Mesendoderm (in vitro differentiated cells): ENCODE data around the gene WASL.

ENCODE experiments used
- DNase-seq: peaks from one replicate; pipeline ENCODE4 v3.0.0; 2013
- H2AK5ac ChIP-seq: 2 replicates; pipeline ENCODE4 v1.6.1; 2013; ENCODE audit warnings: low read length, inconsistent platforms
- H2BK120ac ChIP-seq: 2 replicates; pipeline ENCODE4 v1.6.1; 2013; ENCODE audit warnings: low read depth, mild to moderate bottlenecking, low read length, moderate library complexity, mixed read lengths
- H2BK15ac ChIP-seq: replicated peaks from 2 replicates; pipeline ENCODE4 v1.6.1; 2013; ENCODE audit warnings: low read depth, mild to moderate bottlenecking, moderate library complexity
- H2BK5ac ChIP-seq: 2 replicates; pipeline ENCODE4 v1.6.1; 2013; ENCODE audit warnings: low read length, inconsistent platforms
- H3K18ac ChIP-seq: 2 replicates; pipeline ENCODE4 v1.6.1; 2013; ENCODE audit warnings: mild to moderate bottlenecking, low read length, mixed read lengths
- H3K23ac ChIP-seq: one replicate; pipeline ENCODE4 v1.6.1; 2013; ENCODE audit warnings: low read length
- H3K27ac ChIP-seq: 2 replicates; pipeline ENCODE4 v1.5.1; 2013; ENCODE audit warnings: low read depth, mild to moderate bottlenecking, inconsistent platforms, low read length, moderate library complexity
- H3K27me3 ChIP-seq: 2 replicates; pipeline ENCODE4 v1.6.1; 2013; ENCODE audit warnings: low read length, control low read depth, mild to moderate bottlenecking, inconsistent platforms; ENCODE audit not compliant: insufficient read depth, poor library complexity
- H3K36me3 ChIP-seq: 2 replicates; pipeline ENCODE4 v1.6.1; 2013; ENCODE audit warnings: low read length, inconsistent platforms; ENCODE audit not compliant: control insufficient read depth, insufficient read depth
- H3K4ac ChIP-seq: one replicate; pipeline ENCODE4 v1.6.1; 2013; ENCODE audit warnings: low read depth, mild to moderate bottlenecking, low read length, moderate library complexity
- H3K4me1 ChIP-seq: 2 replicates; pipeline ENCODE4 v1.6.1; 2013; ENCODE audit warnings: low read depth, low read length, inconsistent platforms; ENCODE audit not compliant: control insufficient read depth
- H3K4me2 ChIP-seq: 2 replicates; pipeline ENCODE4 v1.6.1; 2013; ENCODE audit warnings: low read length
- H3K4me3 ChIP-seq: 2 replicates; pipeline ENCODE4 v1.5.1; 2013; ENCODE audit warnings: mild to moderate bottlenecking, low read length
- H3K56ac ChIP-seq: one replicate; pipeline ENCODE4 v1.6.1; 2013; ENCODE audit warnings: low read length
- H3K79me1 ChIP-seq: 2 replicates; pipeline ENCODE4 v1.6.1; 2013; ENCODE audit warnings: low read length, inconsistent platforms
- H3K79me2 ChIP-seq: 2 replicates; pipeline ENCODE4 v1.6.1; 2013; ENCODE audit warnings: mild to moderate bottlenecking, low read length; ENCODE audit not compliant: control insufficient read depth, insufficient read depth
- H3K9ac ChIP-seq: 2 replicates; pipeline ENCODE4 v1.6.1; 2013; ENCODE audit warnings: low read length, inconsistent platforms
- H4K5ac ChIP-seq: one replicate; pipeline ENCODE4 v1.6.1; 2013; ENCODE audit warnings: low read length
- H4K8ac ChIP-seq: one replicate; pipeline ENCODE4 v1.6.1; 2013; ENCODE audit warnings: low read depth, mild to moderate bottlenecking, control low read depth, low read length, moderate library complexity
- WGBS: extraction: QIAGEN DNeasy Blood & Tissue Kit; methylation state at CpG from one replicate; pipeline ENCODE4 v1.1.7; 2013; ENCODE audit warnings: low lambda C conversion rate, missing lambda C conversion rate; ENCODE audit not compliant: insufficient coverage; ENCODE audit errors: extremely low coverage; 5-methylcytosine and 5-hydroxymethylcytosine counted together

WASL gene

GRCh38 chr7:123680580-123680979 lies 68.2 kb downstream of the WASL start:
- no peak overlapping the region for H3K18ac ChIP-seq
- H3K4me2 ChIP-seq = no peak overlapping the region
- WGBS = no CpG with 5 or more reads among the region's 3 CpGs
- H2BK120ac ChIP-seq = no peak overlapping the region
- no peak overlapping the region for H3K27ac ChIP-seq
- H2BK15ac ChIP-seq = no peak overlapping the region
- H3K4me1 ChIP-seq = no peaks in the 10 kb centered on the region
- no peaks in the 10 kb centered on the region for H3K79me2 ChIP-seq
- H2BK5ac ChIP-seq = no peak overlapping the region
- no peak overlapping the region for H3K23ac ChIP-seq
- no peak overlapping the region for H3K4me3 ChIP-seq
- H3K56ac ChIP-seq = no peak overlapping the region
- H3K4ac ChIP-seq = no peak overlapping the region
- no peaks in the 10 kb centered on the region for H3K36me3 ChIP-seq
- H3K79me1 ChIP-seq = no peaks in the 10 kb centered on the region
- no peak overlapping the region for H4K8ac ChIP-seq
- H2AK5ac ChIP-seq = no peak overlapping the region
- no peaks in the 10 kb centered on the region for H3K27me3 ChIP-seq
- H4K5ac ChIP-seq = no peak overlapping the region
- DNase-seq = no peak
- H3K9ac ChIP-seq = no peak overlapping the region

GRCh38 chr7:123679614-123680013 lies 69.2 kb downstream of the WASL start:
- no peak overlapping the region for H3K9ac ChIP-seq
- H2AK5ac ChIP-seq = no peak overlapping the region
- no peak for DNase-seq
- H3K27ac ChIP-seq = no peak overlapping the region
- H3K4me1 ChIP-seq = no peaks in the 10 kb centered on the region
- H3K56ac ChIP-seq = no peak overlapping the region
- H3K4ac ChIP-seq = no peak overlapping the region
- no peak overlapping the region for H2BK120ac ChIP-seq
- no peak overlapping the region for H4K8ac ChIP-seq
- H2BK5ac ChIP-seq = no peak overlapping the region
- H2BK15ac ChIP-seq = no peak overlapping the region
- no peak overlapping the region for H3K4me3 ChIP-seq
- no CpG with 5 or more reads among the region's 3 CpGs for whole genome bisulfite sequencing
- no peak overlapping the region for H3K18ac ChIP-seq
- H3K36me3 ChIP-seq = no peaks in the 10 kb centered on the region
- H3K27me3 ChIP-seq = no peaks in the 10 kb centered on the region
- H3K79me2 ChIP-seq = no peaks in the 10 kb centered on the region
- H3K23ac ChIP-seq = no peak overlapping the region
- H3K79me1 ChIP-seq = no peaks in the 10 kb centered on the region
- H3K4me2 ChIP-seq = no peak overlapping the region
- H4K5ac ChIP-seq = no peak overlapping the region

- H3K4me3 ChIP-seq = no peak overlapping the region
- H3K4ac ChIP-seq = no peak overlapping the region
- H2BK5ac ChIP-seq = no peak overlapping the region
- H3K36me3 ChIP-seq = no peaks in the 10 kb centered on the region
- H3K18ac ChIP-seq = no peak overlapping the region
- no peak overlapping the region for H3K4me2 ChIP-seq
- no peak overlapping the region for H2BK120ac ChIP-seq
- WGBS = no CpG with 5 or more reads among the region's 2 CpGs
- no peak overlapping the region for H3K9ac ChIP-seq
- H3K4me1 ChIP-seq = no peaks in the 10 kb centered on the region
- no peak overlapping the region for H4K8ac ChIP-seq
- H3K23ac ChIP-seq = no peak overlapping the region
- no peak overlapping the region for H2BK15ac ChIP-seq
- H3K79me1 ChIP-seq = no peaks in the 10 kb centered on the region
- DNase-seq = no peak
- no peak overlapping the region for H3K56ac ChIP-seq
- no peak overlapping the region for H4K5ac ChIP-seq
- H2AK5ac ChIP-seq = no peak overlapping the region
- no peak overlapping the region for H3K27ac ChIP-seq
- H3K79me2 ChIP-seq = no peaks in the 10 kb centered on the region
- no peaks in the 10 kb centered on the region for H3K27me3 ChIP-seq
Measured at GRCh38 chr7:123677061-123677715, 71.6 kb downstream of the WASL start.

- no peak overlapping the region for H2BK5ac ChIP-seq
- H3K23ac ChIP-seq = no peak overlapping the region
- H4K8ac ChIP-seq = no peak overlapping the region
- H2BK120ac ChIP-seq = no peak overlapping the region
- H3K27me3 ChIP-seq = no peaks in the 10 kb centered on the region
- no peak overlapping the region for H3K4me3 ChIP-seq
- no peak overlapping the region for H3K4me2 ChIP-seq
- no peaks in the 10 kb centered on the region for H3K36me3 ChIP-seq
- no peaks in the 10 kb centered on the region for H3K79me2 ChIP-seq
- H3K4ac ChIP-seq = no peak overlapping the region
- no peak overlapping the region for H2AK5ac ChIP-seq
- H3K56ac ChIP-seq = no peak overlapping the region
- no peak overlapping the region for H3K18ac ChIP-seq
- H3K79me1 ChIP-seq = no peaks in the 10 kb centered on the region
- H3K4me1 ChIP-seq = no peaks in the 10 kb centered on the region
- no peak overlapping the region for H4K5ac ChIP-seq
- DNase-seq = no peak
- H3K27ac ChIP-seq = no peak overlapping the region
- no peak overlapping the region for H2BK15ac ChIP-seq
- H3K9ac ChIP-seq = no peak overlapping the region
Measured at GRCh38 chr7:123675181-123675473, 73.7 kb downstream of the WASL start.

GRCh38 chr7:123674399-123675180 lies 74.2 kb downstream of the WASL start:
- H3K36me3 ChIP-seq = no peaks in the 10 kb centered on the region
- H3K18ac ChIP-seq = no peak overlapping the region
- H3K27me3 ChIP-seq = no peaks in the 10 kb centered on the region
- no peak overlapping the region for H2BK5ac ChIP-seq
- H4K5ac ChIP-seq = no peak overlapping the region
- no peaks in the 10 kb centered on the region for H3K79me1 ChIP-seq
- H3K4me2 ChIP-seq = no peak overlapping the region
- no peak overlapping the region for H3K4me3 ChIP-seq
- no peaks in the 10 kb centered on the region for H3K4me1 ChIP-seq
- no peak overlapping the region for H2BK120ac ChIP-seq
- H2AK5ac ChIP-seq = no peak overlapping the region
- no peak overlapping the region for H3K4ac ChIP-seq
- no peaks in the 10 kb centered on the region for H3K79me2 ChIP-seq
- no peak overlapping the region for H2BK15ac ChIP-seq
- H3K23ac ChIP-seq = no peak overlapping the region
- H3K9ac ChIP-seq = no peak overlapping the region
- H4K8ac ChIP-seq = no peak overlapping the region
- H3K27ac ChIP-seq = no peak overlapping the region
- WGBS = no CpG with 5 or more reads among the region's 2 CpGs
- no peak overlapping the region for H3K56ac ChIP-seq
- DNase-seq = no peak
